GM12891 (cell line): Measurements from ENCODE around the gene LSM14B.

ENCODE experiments used
- POLR2A ChIP-seq: IDR thresholded peaks from 2 replicates; pipeline ENCODE4 v1.6.1; 2011; ENCODE audit warnings: low read depth, low read length, control low read depth
- POLR2AphosphoS5 ChIP-seq: IDR thresholded peaks from 2 replicates; pipeline ENCODE4 v1.6.1; 2011; ENCODE audit warnings: low read depth, low read length, control low read depth
- POU2F2 ChIP-seq: IDR thresholded peaks from 2 replicates; pipeline ENCODE4 v1.6.1; 2011; ENCODE audit warnings: low read depth, mild to moderate bottlenecking, control low read depth, low read length, moderate library complexity
- SPI1 ChIP-seq: IDR thresholded peaks from 2 replicates; pipeline ENCODE4 v1.6.1; 2011; ENCODE audit warnings: low read depth, low read length, control low read depth
- TAF1 ChIP-seq: IDR thresholded peaks from 2 replicates; pipeline ENCODE4 v1.6.1; 2011; ENCODE audit warnings: low read depth, low read length, control low read depth

GRCh38 chr20:62131560-62132320 lies 9.5 kb downstream of the LSM14B start:
- TF ChIP-seq POLR2A (no peak), TAF1 (no peak), SPI1 (no peak), POLR2AphosphoS5 (no peak), POU2F2 (no peak)
